HEK293 (cell line): Measurements from ENCODE around the gene PARP9.

ENCODE experiments used
- CTCF ChIA-PET: fragments of 350-600 bp; formaldehyde crosslinking; extraction: SDS; loops from one replicate; lab custom pipeline; 2021; ENCODE audit warnings: antibody characterized with exemption; lab: Yijun Ruan, JAX
- POLR2A ChIA-PET: fragments of 300-600 bp; formaldehyde crosslinking; extraction: SDS; loops from one replicate; lab custom pipeline; 2020; ENCODE audit warnings: antibody characterized with exemption, inconsistent platforms; lab: Yijun Ruan, JAX
- H3K27ac ChIP-seq: fragments of 200-500 bp; sonication (Bioruptor generic); 2 replicates; pipeline ENCODE4 v1.5.1; 2014; ENCODE audit warnings: low read depth, low read length, control low read depth, inconsistent platforms; ENCODE audit errors: extremely low read depth
- H3K36me3 ChIP-seq, 2 experiments: fragments of 200-500 bp in 1 of 2; sonication (Bioruptor generic) in 1 of 2; 1 replicate in 1 of 2; 2 replicates in 1 of 2; pipeline ENCODE4 v1.5.1; 2014 to 2017; ENCODE audit warnings: inconsistent platforms in 2 of 2, low read length in 2 of 2; ENCODE audit not compliant: control insufficient read depth in 2 of 2, insufficient read depth in 1 of 2
- H3K4me1 ChIP-seq: fragments of 200-500 bp; sonication (Bioruptor generic); 2 replicates; pipeline ENCODE4 v1.5.1; 2014; ENCODE audit warnings: mild to moderate bottlenecking, low read length, inconsistent platforms; ENCODE audit not compliant: control insufficient read depth, insufficient read depth
- H3K4me3 ChIP-seq: 2 replicates; pipeline ENCODE4 v1.5.1; 2011; ENCODE audit warnings: low read depth, mild to moderate bottlenecking, control low read depth, low read length, moderate library complexity
- H3K9me3 ChIP-seq: fragments of 200-500 bp; sonication (Bioruptor generic); 2 replicates; pipeline ENCODE4 v1.5.1; 2014; ENCODE audit warnings: low read depth, low read length, inconsistent platforms; ENCODE audit not compliant: control insufficient read depth, insufficient read depth
- GLI4 ChIP-seq: fragments of 450-650 bp; formaldehyde crosslinking; IDR thresholded peaks from 2 replicates; pipeline ENCODE4 v1.5.1; 2016; ENCODE audit warnings: missing biosample characterization, missing genetic modification characterization
- KLF1 ChIP-seq: fragments of 450-650 bp; formaldehyde crosslinking; IDR thresholded peaks from 2 replicates; pipeline ENCODE4 v1.5.1; 2016; ENCODE audit warnings: missing biosample characterization, missing genetic modification characterization
- TCF7L2 ChIP-seq: IDR thresholded peaks from 2 replicates; pipeline ENCODE4 v1.6.1; 2011; ENCODE audit warnings: low read depth, mild to moderate bottlenecking, inconsistent platforms, low read length, moderate library complexity, borderline replicate concordance
- YY1 ChIP-seq: fragments of 450-650 bp; formaldehyde crosslinking; IDR thresholded peaks from 2 replicates; pipeline ENCODE4 v1.5.1; 2018; ENCODE audit warnings: missing biosample characterization, missing genetic modification characterization
- ZBTB8A ChIP-seq: fragments of 450-650 bp; formaldehyde crosslinking; IDR thresholded peaks from 2 replicates; pipeline ENCODE4 v1.5.1; 2016; ENCODE audit warnings: missing biosample characterization, missing genetic modification characterization
- ZNF121 ChIP-seq: fragments of 450-650 bp; formaldehyde crosslinking; IDR thresholded peaks from 2 replicates; pipeline ENCODE4 v1.5.1; 2016; ENCODE audit warnings: missing biosample characterization, missing genetic modification characterization
- ZNF16 ChIP-seq: fragments of 450-650 bp; formaldehyde crosslinking; IDR thresholded peaks from 2 replicates; pipeline ENCODE4 v1.5.1; 2016; ENCODE audit warnings: low read depth, missing biosample characterization, missing genetic modification characterization
- ZNF175 ChIP-seq: fragments of 450-650 bp; formaldehyde crosslinking; IDR thresholded peaks from 2 replicates; pipeline ENCODE4 v1.5.1; 2016; ENCODE audit warnings: missing biosample characterization, missing genetic modification characterization
- ZNF202 ChIP-seq: fragments of 450-650 bp; formaldehyde crosslinking; IDR thresholded peaks from 2 replicates; pipeline ENCODE4 v1.5.1; 2016; ENCODE audit warnings: missing biosample characterization, missing genetic modification characterization, borderline replicate concordance
- ZNF239 ChIP-seq: fragments of 450-650 bp; formaldehyde crosslinking; IDR thresholded peaks from 2 replicates; pipeline ENCODE4 v1.5.1; 2016; ENCODE audit warnings: missing biosample characterization, missing genetic modification characterization
- ZNF248 ChIP-seq: fragments of 450-650 bp; formaldehyde crosslinking; IDR thresholded peaks from 2 replicates; pipeline ENCODE4 v1.5.1; 2017; ENCODE audit warnings: missing biosample characterization, missing genetic modification characterization
- ZNF292 ChIP-seq: fragments of 450-650 bp; formaldehyde crosslinking; IDR thresholded peaks from 2 replicates; pipeline ENCODE4 v1.5.1; 2016; ENCODE audit warnings: low read depth, missing biosample characterization, missing genetic modification characterization, borderline replicate concordance
- ZNF37A ChIP-seq: fragments of 450-650 bp; IDR thresholded peaks from 2 replicates; pipeline ENCODE4 v1.5.1; 2018; ENCODE audit warnings: missing biosample characterization, missing genetic modification characterization
- ZNF394 ChIP-seq: fragments of 450-650 bp; formaldehyde crosslinking; IDR thresholded peaks from 2 replicates; pipeline ENCODE4 v1.5.1; 2016; ENCODE audit warnings: missing biosample characterization, missing genetic modification characterization, mild to moderate bottlenecking, moderate library complexity, borderline replicate concordance
- ZNF610 ChIP-seq: fragments of 450-650 bp; formaldehyde crosslinking; IDR thresholded peaks from 2 replicates; pipeline ENCODE4 v1.5.1; 2016; ENCODE audit warnings: missing biosample characterization, missing genetic modification characterization, borderline replicate concordance
- ZNF621 ChIP-seq: fragments of 450-650 bp; formaldehyde crosslinking; IDR thresholded peaks from 2 replicates; pipeline ENCODE4 v1.5.1; 2017; ENCODE audit warnings: missing biosample characterization, missing genetic modification characterization
- TF ChIP-seq, protein P1 (sequence below): fragments of 450-650 bp; formaldehyde crosslinking; IDR thresholded peaks from 2 replicates; pipeline ENCODE4 v1.5.1; 2017; ENCODE audit warnings: missing biosample characterization, missing genetic modification characterization
- TF ChIP-seq, protein P2 (sequence below): fragments of 450-650 bp; formaldehyde crosslinking; IDR thresholded peaks from 2 replicates; pipeline ENCODE4 v1.5.1; 2016; ENCODE audit warnings: missing biosample characterization, missing genetic modification characterization
- TF ChIP-seq, protein P3 (sequence below): fragments of 450-650 bp; formaldehyde crosslinking; IDR thresholded peaks from 2 replicates; pipeline ENCODE4 v1.5.1; 2016; ENCODE audit warnings: missing biosample characterization, missing genetic modification characterization, low read depth
- TF ChIP-seq, protein P4 (sequence below): fragments of 450-650 bp; formaldehyde crosslinking; IDR thresholded peaks from 2 replicates; pipeline ENCODE4 v1.5.1; 2016; ENCODE audit warnings: missing biosample characterization, missing genetic modification characterization
- TF ChIP-seq, protein P5 (sequence below): fragments of 450-650 bp; formaldehyde crosslinking; IDR thresholded peaks from 2 replicates; pipeline ENCODE4 v1.5.1; 2017; ENCODE audit warnings: missing biosample characterization, missing genetic modification characterization
- TF ChIP-seq, protein P6 (sequence below): fragments of 450-650 bp; formaldehyde crosslinking; IDR thresholded peaks from 2 replicates; pipeline ENCODE4 v1.5.1; 2016; ENCODE audit warnings: missing biosample characterization, missing genetic modification characterization

Gene PARP9

DNA sequence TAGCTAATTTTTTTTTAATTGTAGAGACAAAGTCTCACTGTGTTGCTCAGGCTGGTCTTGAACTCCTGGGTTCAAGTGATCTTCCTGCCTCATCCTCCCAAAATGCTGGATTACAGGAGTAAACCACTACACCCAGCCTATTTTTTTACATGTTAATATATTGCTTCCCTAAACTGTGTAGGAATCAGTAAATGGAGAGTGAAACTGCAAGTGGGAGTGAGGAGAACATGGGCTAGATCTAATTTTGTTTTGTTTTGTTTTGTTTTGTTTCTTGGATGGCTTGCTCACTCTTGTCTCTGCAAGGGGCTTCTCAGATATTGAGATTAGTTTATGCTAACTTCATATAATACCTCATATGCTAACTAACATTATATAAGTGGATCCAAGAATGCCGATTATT is 44.8 kb upstream of the PARP9 start:
- ChIA-PET CTCF (interaction anchor here (0.7 kb wide), 1 partner anchor 18 kb away, joined by 4 read pairs; no protein-coding TSS in a partner anchor), POLR2A (no interaction called here)
- Histone ChIP-seq H3K4me1 (no peaks in the 10 kb centered on the region), H3K36me3 (no peaks in the 10 kb centered on the region), H3K27ac (no peak overlapping the region), H3K4me3 (no peak overlapping the region), H3K9me3 (no peaks in the 10 kb centered on the region)
- TF ChIP-seq, protein P1, sequence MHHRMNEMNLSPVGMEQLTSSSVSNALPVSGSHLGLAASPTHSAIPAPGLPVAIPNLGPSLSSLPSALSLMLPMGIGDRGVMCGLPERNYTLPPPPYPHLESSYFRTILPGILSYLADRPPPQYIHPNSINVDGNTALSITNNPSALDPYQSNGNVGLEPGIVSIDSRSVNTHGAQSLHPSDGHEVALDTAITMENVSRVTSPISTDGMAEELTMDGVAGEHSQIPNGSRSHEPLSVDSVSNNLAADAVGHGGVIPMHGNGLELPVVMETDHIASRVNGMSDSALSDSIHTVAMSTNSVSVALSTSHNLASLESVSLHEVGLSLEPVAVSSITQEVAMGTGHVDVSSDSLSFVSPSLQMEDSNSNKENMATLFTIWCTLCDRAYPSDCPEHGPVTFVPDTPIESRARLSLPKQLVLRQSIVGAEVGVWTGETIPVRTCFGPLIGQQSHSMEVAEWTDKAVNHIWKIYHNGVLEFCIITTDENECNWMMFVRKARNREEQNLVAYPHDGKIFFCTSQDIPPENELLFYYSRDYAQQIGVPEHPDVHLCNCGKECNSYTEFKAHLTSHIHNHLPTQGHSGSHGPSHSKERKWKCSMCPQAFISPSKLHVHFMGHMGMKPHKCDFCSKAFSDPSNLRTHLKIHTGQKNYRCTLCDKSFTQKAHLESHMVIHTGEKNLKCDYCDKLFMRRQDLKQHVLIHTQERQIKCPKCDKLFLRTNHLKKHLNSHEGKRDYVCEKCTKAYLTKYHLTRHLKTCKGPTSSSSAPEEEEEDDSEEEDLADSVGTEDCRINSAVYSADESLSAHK (tag by site-specific recombination), result no peak
- TF ChIP-seq, protein P2, sequence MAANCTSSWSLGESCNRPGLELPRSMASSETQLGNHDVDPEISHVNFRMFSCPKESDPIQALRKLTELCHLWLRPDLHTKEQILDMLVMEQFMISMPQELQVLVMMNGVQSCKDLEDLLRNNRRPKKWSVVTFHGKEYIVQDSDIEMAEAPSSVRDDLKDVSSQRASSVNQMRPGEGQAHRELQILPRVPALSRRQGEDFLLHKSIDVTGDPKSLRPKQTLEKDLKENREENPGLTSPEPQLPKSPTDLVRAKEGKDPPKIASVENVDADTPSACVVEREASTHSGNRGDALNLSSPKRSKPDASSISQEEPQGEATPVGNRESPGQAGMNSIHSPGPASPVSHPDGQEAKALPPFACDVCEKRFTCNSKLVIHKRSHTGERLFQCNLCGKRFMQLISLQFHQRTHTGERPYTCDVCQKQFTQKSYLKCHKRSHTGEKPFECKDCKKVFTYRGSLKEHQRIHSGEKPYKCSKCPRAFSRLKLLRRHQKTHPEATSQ, result no peak
- no peak for TF ChIP-seq ZNF239 (tag by site-specific recombination)
- no peak for TF ChIP-seq ZNF248 (tag by site-specific recombination)
- no peak for TF ChIP-seq ZNF610 (tag by site-specific recombination)
- no peak for TF ChIP-seq ZNF202 (tag by site-specific recombination)
- TF ChIP-seq ZNF394 (tag by site-specific recombination), result no peak
- no peak for TF ChIP-seq ZNF292 (tag by site-specific recombination)
- TF ChIP-seq, protein P3, sequence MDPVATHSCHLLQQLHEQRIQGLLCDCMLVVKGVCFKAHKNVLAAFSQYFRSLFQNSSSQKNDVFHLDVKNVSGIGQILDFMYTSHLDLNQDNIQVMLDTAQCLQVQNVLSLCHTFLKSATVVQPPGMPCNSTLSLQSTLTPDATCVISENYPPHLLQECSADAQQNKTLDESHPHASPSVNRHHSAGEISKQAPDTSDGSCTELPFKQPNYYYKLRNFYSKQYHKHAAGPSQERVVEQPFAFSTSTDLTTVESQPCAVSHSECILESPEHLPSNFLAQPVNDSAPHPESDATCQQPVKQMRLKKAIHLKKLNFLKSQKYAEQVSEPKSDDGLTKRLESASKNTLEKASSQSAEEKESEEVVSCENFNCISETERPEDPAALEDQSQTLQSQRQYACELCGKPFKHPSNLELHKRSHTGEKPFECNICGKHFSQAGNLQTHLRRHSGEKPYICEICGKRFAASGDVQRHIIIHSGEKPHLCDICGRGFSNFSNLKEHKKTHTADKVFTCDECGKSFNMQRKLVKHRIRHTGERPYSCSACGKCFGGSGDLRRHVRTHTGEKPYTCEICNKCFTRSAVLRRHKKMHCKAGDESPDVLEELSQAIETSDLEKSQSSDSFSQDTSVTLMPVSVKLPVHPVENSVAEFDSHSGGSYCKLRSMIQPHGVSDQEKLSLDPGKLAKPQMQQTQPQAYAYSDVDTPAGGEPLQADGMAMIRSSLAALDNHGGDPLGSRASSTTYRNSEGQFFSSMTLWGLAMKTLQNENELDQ (tag by site-specific recombination), result no peak
- TF ChIP-seq, protein P4, sequence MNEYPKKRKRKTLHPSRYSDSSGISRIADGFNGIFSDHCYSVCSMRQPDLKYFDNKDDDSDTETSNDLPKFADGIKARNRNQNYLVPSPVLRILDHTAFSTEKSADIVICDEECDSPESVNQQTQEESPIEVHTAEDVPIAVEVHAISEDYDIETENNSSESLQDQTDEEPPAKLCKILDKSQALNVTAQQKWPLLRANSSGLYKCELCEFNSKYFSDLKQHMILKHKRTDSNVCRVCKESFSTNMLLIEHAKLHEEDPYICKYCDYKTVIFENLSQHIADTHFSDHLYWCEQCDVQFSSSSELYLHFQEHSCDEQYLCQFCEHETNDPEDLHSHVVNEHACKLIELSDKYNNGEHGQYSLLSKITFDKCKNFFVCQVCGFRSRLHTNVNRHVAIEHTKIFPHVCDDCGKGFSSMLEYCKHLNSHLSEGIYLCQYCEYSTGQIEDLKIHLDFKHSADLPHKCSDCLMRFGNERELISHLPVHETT (tag by site-specific recombination), result no peak

DNA sequence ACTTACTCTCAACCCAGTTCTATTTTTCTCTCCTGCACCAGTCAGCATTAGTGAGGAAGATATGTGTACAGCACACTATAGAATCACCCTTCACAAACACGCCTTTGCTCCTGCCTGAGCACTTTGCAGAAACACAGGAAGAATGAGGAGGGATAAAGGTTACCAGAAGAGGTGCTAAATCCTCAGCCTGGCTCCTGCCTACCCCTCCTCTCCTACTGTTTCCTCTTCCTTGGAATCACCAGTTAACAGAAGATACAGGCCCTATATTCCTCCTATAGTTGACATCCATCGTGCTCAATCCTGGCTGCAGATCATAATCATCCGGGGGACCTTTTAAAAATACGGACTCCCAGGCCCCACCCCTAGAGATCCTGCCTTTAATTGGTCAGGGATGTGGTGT is 42.2 kb upstream of the PARP9 start:
- POLR2A ChIA-PET, result no interaction called here
- TF ChIP-seq GLI4 (tag by site-specific recombination), result no peak
- no peak for TF ChIP-seq ZNF37A (tag by site-specific recombination)
- no peak for TF ChIP-seq ZNF175 (tag by site-specific recombination)
- TF ChIP-seq, protein P5, sequence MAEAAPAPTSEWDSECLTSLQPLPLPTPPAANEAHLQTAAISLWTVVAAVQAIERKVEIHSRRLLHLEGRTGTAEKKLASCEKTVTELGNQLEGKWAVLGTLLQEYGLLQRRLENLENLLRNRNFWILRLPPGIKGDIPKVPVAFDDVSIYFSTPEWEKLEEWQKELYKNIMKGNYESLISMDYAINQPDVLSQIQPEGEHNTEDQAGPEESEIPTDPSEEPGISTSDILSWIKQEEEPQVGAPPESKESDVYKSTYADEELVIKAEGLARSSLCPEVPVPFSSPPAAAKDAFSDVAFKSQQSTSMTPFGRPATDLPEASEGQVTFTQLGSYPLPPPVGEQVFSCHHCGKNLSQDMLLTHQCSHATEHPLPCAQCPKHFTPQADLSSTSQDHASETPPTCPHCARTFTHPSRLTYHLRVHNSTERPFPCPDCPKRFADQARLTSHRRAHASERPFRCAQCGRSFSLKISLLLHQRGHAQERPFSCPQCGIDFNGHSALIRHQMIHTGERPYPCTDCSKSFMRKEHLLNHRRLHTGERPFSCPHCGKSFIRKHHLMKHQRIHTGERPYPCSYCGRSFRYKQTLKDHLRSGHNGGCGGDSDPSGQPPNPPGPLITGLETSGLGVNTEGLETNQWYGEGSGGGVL (tag by site-specific recombination), result no peak
- TF ChIP-seq, protein P6, sequence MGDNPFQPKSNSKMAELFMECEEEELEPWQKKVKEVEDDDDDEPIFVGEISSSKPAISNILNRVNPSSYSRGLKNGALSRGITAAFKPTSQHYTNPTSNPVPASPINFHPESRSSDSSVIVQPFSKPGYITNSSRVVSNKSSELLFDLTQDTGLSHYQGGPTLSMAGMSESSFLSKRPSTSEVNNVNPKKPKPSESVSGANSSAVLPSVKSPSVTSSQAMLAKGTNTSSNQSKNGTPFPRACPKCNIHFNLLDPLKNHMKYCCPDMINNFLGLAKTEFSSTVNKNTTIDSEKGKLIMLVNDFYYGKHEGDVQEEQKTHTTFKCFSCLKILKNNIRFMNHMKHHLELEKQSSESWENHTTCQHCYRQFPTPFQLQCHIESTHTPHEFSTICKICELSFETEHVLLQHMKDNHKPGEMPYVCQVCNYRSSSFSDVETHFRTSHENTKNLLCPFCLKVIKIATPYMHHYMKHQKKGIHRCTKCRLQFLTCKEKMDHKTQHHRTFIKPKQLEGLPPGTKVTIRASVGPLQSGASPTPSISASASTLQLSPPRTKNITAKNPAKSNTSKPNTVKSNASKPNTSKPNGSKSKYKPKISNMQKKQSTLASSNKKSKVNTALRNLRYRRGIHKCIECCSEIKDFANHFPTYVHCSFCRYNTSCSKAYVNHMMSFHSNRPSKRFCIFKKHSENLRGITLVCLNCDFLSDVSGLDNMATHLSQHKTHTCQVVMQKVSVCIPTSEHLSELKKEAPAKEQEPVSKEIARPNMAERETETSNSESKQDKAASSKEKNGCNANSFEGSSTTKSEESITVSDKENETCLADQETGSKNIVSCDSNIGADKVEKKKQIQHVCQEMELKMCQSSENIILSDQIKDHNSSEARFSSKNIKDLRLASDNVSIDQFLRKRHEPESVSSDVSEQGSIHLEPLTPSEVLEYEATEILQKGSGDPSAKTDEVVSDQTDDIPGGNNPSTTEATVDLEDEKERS (tag by site-specific recombination), result no peak
- TF ChIP-seq TCF7L2, result no peak
- no peak for TF ChIP-seq ZNF16 (tag by site-specific recombination)
- TF ChIP-seq KLF1 (tag by site-specific recombination), result no peak
- TF ChIP-seq ZNF621 (tag by site-specific recombination), result no peak
- no peak for TF ChIP-seq YY1 (tag by site-specific recombination)
- TF ChIP-seq ZNF121 (tag by site-specific recombination), result no peak
- TF ChIP-seq ZBTB8A (tag by site-specific recombination), result no peak
- Histone ChIP-seq H3K36me3 (no peaks in the 10 kb centered on the region), H3K4me3 (no peak overlapping the region), H3K4me1 (no peaks in the 10 kb centered on the region), H3K27ac (no peak overlapping the region), H3K9me3 (no peaks in the 10 kb centered on the region)
- CTCF ChIA-PET, result no interaction called here
